Measurements from ENCODE around the gene SHOX.
A peak's percentile ranks its signal among the peaks of the same experiment; 100 is the strongest.
"Not testable (repeated sequence)": the region's sequence is repeated elsewhere in the genome, so short reads cannot be mapped to it uniquely, and the experiment has no call there.

Gene SHOX

DNA sequence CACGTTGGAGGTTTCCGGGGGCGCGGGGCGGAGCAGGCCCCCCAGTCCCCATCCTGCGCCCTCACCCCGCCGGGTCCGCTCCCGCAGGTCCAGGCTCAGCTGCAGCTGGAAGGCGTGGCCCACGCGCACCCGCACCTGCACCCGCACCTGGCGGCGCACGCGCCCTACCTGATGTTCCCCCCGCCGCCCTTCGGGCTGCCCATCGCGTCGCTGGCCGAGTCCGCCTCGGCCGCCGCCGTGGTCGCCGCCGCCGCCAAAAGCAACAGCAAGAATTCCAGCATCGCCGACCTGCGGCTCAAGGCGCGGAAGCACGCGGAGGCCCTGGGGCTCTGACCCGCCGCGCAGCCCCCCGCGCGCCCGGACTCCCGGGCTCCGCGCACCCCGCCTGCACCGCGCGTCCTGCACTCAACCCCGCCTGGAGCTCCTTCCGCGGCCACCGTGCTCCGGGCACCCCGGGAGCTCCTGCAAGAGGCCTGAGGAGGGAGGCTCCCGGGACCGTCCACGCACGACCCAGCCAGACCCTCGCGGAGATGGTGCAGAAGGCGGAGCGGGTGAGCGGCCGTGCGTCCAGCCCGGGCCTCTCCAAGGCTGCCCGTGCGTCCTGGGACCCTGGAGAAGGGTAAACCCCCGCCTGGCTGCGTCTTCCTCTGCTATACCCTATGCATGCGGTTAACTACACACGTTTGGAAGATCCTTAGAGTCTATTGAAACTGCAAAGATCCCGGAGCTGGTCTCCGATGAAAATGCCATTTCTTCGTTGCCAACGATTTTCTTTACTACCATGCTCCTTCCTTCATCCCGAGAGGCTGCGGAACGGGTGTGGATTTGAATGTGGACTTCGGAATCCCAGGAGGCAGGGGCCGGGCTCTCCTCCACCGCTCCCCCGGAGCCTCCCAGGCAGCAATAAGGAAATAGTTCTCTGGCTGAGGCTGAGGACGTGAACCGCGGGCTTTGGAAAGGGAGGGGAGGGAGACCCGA is 14.0 kb downstream of the SHOX start:
- peak overlapping the region; percentile 77 for H3K4me3 Mint-ChIP-seq
- H3K27ac Mint-ChIP-seq: no peak overlapping the region
- peaks cover 84% of the 10 kb centered on the region for H3K27me3 Mint-ChIP-seq (ENCODE audit: low read depth, poor library complexity)
- H3K9me3 Mint-ChIP-seq: peaks cover under 1% of the 10 kb centered on the region
- DNase-seq: peak; percentile 53
- TF ChIP-seq, protein P1, sequence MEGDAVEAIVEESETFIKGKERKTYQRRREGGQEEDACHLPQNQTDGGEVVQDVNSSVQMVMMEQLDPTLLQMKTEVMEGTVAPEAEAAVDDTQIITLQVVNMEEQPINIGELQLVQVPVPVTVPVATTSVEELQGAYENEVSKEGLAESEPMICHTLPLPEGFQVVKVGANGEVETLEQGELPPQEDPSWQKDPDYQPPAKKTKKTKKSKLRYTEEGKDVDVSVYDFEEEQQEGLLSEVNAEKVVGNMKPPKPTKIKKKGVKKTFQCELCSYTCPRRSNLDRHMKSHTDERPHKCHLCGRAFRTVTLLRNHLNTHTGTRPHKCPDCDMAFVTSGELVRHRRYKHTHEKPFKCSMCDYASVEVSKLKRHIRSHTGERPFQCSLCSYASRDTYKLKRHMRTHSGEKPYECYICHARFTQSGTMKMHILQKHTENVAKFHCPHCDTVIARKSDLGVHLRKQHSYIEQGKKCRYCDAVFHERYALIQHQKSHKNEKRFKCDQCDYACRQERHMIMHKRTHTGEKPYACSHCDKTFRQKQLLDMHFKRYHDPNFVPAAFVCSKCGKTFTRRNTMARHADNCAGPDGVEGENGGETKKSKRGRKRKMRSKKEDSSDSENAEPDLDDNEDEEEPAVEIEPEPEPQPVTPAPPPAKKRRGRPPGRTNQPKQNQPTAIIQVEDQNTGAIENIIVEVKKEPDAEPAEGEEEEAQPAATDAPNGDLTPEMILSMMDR (IDR thresholded peaks at IDR 0.05): no peak
- H3K36me3 Mint-ChIP-seq (ENCODE audit: low read depth): no peaks in the 10 kb centered on the region
- peaks cover 9% of the 10 kb centered on the region for H3K4me1 Mint-ChIP-seq

- peaks cover 75% of the 10 kb centered on the region for H3K27me3 Mint-ChIP-seq (ENCODE audit: low read depth, poor library complexity)
- no peaks in the 10 kb centered on the region for H3K36me3 Mint-ChIP-seq (ENCODE audit: low read depth)
- H3K9me3 Mint-ChIP-seq: no peaks in the 10 kb centered on the region
- H3K27ac Mint-ChIP-seq: no peak overlapping the region
- TF ChIP-seq, protein P1 (IDR thresholded peaks at IDR 0.05): no peak
- peaks cover 21% of the 10 kb centered on the region for H3K4me1 Mint-ChIP-seq
- no peak for DNase-seq
- H3K4me3 Mint-ChIP-seq: peak overlapping the region; percentile 43
Measured at GRCh38 chrX:646228-646495, 15.6 kb downstream of the SHOX start.

DNA sequence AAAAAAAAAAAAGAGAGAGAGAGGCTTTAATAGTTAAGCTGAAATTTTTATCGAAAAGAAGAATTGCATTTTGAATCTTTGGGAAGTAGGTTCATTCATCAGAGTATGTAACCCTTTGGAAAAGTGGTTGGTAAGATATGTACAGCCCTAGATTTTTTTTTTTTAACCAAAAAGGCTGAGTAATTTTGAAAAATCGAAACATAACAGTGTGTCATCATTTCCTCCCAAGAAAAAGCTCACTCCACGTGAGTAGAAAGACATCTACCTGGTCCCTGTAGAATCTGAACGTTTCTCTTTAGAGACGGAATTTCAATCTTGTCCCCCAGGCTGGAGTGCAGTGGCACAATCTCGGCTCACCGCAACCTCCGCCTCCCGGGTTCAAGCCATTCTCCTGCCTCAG is 16.2 kb downstream of the SHOX start:
- H3K27ac Mint-ChIP-seq: no peak overlapping the region
- no peaks in the 10 kb centered on the region for H3K36me3 Mint-ChIP-seq (ENCODE audit: low read depth)
- no peak overlapping the region for H3K4me3 Mint-ChIP-seq
- H3K9me3 Mint-ChIP-seq: no peaks in the 10 kb centered on the region
- H3K27me3 Mint-ChIP-seq (ENCODE audit: low read depth, poor library complexity): peaks cover 74% of the 10 kb centered on the region
- peaks cover 27% of the 10 kb centered on the region for H3K4me1 Mint-ChIP-seq
- TF ChIP-seq, protein P1 (IDR thresholded peaks at IDR 0.05): no peak
- DNase-seq: no peak

- no peak for DNase-seq
- H3K27me3 Mint-ChIP-seq (ENCODE audit: low read depth, poor library complexity): peaks cover 50% of the 10 kb centered on the region
- H3K9me3 Mint-ChIP-seq: no peaks in the 10 kb centered on the region
- no peak overlapping the region for H3K4me3 Mint-ChIP-seq
- TF ChIP-seq, protein P1 (IDR thresholded peaks at IDR 0.05): no peak
- H3K27ac Mint-ChIP-seq: peak overlapping the region; percentile 57
- H3K4me1 Mint-ChIP-seq: peaks cover 49% of the 10 kb centered on the region
- H3K36me3 Mint-ChIP-seq (ENCODE audit: low read depth): no peaks in the 10 kb centered on the region
Measured at GRCh38 chrX:649166-649565, 18.6 kb downstream of the SHOX start.

DNA sequence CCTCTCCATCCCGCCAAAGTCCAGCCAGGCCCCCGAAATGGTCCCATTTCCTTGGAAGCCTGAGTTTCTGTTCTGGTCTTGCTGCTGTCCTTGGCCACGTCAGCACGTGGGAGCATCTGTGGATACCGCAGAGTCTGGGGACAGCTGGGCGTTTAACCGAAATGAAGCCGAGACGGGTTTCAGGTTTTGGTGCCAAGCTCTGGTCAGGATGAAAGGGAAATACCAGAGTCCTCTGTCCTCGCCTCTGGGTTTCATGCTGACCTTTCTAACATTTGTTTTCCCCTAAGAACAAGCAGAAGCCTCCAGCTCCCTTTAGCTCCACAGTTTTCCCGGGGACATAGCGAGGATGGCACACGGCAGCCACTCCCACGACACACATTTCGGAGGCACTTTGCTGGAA is 19.7 kb downstream of the SHOX start:
- H3K9me3 Mint-ChIP-seq: no peaks in the 10 kb centered on the region
- peaks cover 44% of the 10 kb centered on the region for H3K4me1 Mint-ChIP-seq
- DNase-seq: no peak
- no peak overlapping the region for H3K27ac Mint-ChIP-seq
- peaks cover 39% of the 10 kb centered on the region for H3K27me3 Mint-ChIP-seq (ENCODE audit: low read depth, poor library complexity)
- no peaks in the 10 kb centered on the region for H3K36me3 Mint-ChIP-seq (ENCODE audit: low read depth)
- H3K4me3 Mint-ChIP-seq: no peak overlapping the region
- TF ChIP-seq, protein P1 (IDR thresholded peaks at IDR 0.05): no peak

DNA sequence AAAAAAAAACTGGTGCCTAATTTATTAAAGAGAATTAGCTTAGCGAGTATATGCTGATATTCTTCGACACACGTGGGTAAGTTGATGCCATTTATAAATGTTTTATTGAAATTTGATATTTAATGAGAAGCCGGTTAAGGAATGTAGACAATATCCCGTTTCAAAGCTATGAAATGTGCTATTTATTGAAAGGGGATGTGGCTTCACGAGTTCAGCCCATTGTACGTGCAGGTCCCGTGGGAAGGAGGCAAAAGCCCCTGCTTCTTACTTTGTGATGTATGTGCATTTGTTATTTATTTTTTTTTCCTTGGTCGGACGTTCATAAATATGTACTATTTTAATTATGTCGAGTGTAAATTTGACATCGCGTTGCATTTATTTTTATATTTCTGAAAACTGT is 20.2 kb downstream of the SHOX start:
- TF ChIP-seq, protein P1 (IDR thresholded peaks at IDR 0.05): no peak
- peaks cover 44% of the 10 kb centered on the region for H3K4me1 Mint-ChIP-seq
- H3K27me3 Mint-ChIP-seq (ENCODE audit: low read depth, poor library complexity): peaks cover 34% of the 10 kb centered on the region
- H3K36me3 Mint-ChIP-seq (ENCODE audit: low read depth): no peaks in the 10 kb centered on the region
- H3K27ac Mint-ChIP-seq: no peak overlapping the region
- H3K9me3 Mint-ChIP-seq: no peaks in the 10 kb centered on the region
- DNase-seq: no peak
- H3K4me3 Mint-ChIP-seq: no peak overlapping the region

- Mint-ChIP-seq H3K4me1 (peaks cover 44% of the 10 kb centered on the region), H3K27me3 (ENCODE audit: low read depth, poor library complexity) (peaks cover 25% of the 10 kb centered on the region)
- DNase-seq; H3K27ac Mint-ChIP-seq; H3K9me3 Mint-ChIP-seq; H3K4me3 Mint-ChIP-seq; H3K36me3 Mint-ChIP-seq (ENCODE audit: low read depth): not testable (repeated sequence)
Measured at GRCh38 chrX:651922-652321, 21.3 kb downstream of the SHOX start.

All from nephron progenitor cell (in vitro differentiated cells).